DMS 273 (cell line): ENCODE results near the gene BBS9.
"Not testable (repeated sequence)": the region's sequence is repeated elsewhere in the genome, so short reads cannot be mapped to it uniquely, and the experiment has no call there.

Experiments used
- DNase-seq: peaks from one replicate; lab custom pipeline; 2025; ENCODE audit not compliant: unreplicated experiment; lab: John Stamatoyannopoulos, UW

The BBS9 gene

DNA sequence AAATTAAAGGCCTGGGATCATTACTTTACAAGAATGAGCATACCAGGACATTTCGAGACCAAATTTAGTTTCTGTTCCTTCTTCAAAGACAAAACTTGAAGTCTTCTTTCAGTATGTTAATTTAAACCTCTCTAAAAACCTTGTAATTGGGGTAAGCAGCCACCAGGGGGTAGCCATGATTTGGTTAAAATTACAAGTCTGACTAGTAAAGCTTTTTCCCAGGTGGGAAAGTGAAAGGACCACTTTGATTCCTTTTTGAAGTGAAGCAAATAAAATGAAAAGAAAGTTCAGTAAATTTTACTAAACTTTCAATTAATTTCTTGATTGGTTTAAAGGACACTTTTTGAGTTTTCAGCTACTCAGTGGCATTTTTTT, 294.3 kb downstream of the BBS9 start:
- peak; percentile 38 for DNase-seq

DNA sequence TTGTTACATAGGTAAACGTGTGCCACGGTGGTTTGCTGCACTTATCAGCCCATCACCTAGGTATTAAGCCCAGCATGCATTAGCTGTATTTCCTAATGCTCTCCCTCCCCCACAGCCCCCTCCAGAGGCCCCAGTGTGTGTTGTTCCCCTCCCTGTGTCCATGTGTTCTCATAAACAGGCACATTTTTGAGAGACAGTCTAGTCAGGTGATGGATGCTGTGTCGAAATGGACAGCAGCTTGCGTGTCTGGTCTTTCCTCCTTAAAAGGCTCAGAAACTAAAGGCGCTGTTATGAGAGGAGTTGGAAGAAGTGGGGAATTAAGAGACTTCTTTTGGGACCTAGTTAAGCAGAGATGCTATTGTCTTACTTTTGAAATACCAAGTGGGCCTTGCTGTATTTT, 296.0 kb downstream of the BBS9 start:
- DNase-seq = peak; percentile 9

- DNase-seq = no peak
Measured at GRCh38 chr7:33425929-33426678, 296.7 kb downstream of the BBS9 start.

DNA sequence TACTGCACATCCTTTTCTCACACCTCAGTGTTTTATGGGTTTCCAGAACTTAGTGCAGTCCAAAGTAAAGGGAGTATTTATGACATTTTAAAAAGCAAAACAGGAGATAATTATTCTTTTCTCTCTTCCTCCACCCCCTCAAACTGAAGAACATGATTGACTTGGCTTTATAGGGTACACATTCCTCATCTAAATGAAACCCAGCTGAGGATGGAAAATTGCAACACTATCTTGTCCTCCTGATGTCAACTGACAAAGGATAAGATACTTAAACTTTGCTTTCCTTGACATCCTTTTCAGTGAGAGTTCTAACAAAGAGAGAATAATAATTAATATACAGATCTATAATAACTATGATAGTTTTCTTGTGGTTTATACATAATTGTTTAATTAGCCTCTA, 299.1 kb downstream of the BBS9 start:
- DNase-seq = no peak

DNA sequence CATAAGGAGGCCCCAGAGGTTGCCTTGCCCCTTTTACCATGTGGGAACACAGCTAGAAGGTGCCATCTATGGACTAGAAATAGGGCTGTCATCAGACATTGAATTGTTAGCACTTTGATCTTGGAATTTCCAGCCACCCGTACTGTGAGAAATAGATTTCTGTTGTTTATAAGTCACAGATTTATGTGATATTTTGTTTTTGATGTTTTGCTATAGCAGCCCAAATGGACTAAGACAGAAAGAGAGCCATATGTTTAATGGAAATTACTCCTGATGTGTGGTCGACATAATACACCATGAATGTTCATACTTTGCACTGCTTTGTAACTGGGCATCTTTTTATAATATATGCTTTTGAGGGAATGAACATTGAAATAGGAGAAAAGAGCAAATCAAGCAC, 302.2 kb downstream of the BBS9 start:
- no peak for DNase-seq

DNA sequence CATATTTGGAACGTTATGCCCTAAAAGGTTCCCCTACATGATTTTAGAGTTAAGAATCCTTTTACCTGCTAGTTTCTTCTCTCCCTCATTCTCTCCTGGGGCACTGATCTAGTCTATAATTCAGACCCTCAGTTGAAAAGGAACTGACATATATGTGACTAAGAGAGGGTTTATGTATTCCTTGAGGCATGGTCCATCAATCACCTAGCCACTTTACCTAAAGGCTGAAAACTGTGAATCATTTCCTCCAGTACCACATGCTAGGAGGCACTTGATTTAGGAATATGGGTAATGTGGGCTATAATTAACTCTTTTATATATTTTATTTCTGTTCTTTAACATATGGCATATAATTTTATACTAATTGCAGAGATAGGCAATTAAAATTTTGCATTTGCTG, 303.5 kb downstream of the BBS9 start:
- DNase-seq = no peak

DNA sequence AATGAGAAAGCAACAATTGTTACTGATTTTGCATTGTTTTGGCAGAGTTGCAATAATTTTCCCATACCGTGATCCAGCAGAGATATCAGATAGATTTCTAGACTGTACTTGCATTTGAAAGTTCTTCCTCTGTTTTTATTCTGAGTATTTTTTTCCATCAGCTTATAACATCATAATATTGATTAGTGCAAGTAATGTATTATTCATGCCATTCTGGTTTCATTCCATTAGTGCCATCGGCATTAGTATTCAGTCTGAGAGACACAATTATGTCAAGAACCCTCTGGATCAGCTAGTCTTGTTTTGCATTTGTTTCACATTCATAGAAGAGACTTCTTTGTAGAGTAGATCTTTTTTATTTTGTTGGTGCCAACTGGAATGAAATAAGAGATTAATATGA, 304.0 kb downstream of the BBS9 start:
- no peak for DNase-seq

- peak; percentile 72 for DNase-seq
Measured at GRCh38 chr7:33444511-33444910, 315.1 kb downstream of the BBS9 start.

GRCh38 chr7:33446551-33446950, 317.2 kb downstream of the BBS9 start:
- DNase-seq = peak; percentile 35

DNA sequence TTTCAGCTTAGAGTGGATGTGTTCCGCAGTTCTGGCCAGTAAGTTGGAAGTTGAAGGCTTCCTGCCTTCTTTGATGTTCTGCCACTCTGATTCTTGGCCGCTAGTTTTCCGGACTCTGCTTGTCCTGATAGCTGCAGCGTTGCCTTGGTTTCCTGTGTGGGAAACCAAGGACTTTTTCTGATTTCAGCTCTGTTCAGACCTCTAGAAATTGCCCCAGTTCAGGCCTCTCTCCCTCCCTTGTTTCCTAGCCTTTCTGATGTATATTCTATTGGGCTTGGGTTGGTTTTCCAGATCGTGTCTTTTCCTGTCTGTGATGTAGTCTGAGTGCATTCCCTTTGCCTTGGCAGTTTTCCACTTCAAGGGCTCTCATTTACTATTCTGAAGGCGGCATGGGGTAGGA, 318.7 kb downstream of the BBS9 start:
- DNase-seq = peak; percentile 10

DNA sequence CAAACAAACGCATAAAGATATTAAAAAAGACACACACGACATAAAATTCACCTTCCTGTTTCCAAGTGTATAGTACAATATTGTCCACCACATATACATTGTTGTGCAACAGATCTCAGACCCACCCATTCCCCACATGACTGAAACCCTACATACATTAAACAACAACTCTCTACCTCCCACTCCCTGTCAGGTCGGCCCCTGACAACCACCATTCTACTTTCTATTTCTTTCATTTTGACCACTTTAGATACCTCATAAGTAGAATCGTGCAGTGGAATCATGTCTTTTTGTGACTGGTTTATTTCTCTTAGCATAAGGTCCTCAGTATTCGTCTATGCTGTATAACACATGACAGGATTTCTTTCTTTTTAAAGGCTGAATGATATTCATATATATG, 320.5 kb downstream of the BBS9 start:
- DNase-seq = no peak

DNA sequence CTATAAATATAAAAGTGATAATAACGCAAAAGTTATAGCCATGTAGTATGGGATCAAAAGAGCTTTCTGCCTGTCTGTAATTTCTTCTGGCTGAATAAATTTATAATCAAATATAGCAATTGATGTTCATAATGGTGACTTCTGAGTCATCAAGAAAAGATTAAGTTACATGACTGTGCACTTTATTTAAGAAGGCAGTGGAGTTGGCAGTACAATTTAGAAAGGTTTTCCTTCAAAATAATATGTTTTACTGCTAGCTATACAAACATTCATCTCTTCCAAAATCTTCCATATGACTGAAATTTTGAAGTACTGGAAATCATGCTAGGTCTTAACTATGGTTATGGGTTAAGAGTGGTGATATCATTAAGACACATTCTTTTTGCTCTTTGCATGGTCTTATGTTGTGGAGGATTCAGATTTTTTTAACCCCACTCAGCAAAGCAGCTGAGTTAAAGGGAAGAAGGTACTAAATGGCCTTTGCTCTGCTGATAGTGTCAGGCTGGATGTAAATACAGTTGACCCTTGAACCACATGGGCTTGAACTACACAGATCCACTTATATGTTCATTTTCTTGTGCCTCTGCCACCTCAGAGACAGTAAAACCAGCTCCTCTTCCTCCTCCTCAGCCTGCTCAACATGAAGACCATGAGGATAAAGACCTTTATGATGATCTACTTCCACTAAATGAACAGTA, 323.6 kb downstream of the BBS9 start:
- DNase-seq = no peak

GRCh38 chr7:33457039-33457438, 327.7 kb downstream of the BBS9 start:
- no peak for DNase-seq

- no peak for DNase-seq
Measured at GRCh38 chr7:33458581-33458980, 329.2 kb downstream of the BBS9 start.

DNA sequence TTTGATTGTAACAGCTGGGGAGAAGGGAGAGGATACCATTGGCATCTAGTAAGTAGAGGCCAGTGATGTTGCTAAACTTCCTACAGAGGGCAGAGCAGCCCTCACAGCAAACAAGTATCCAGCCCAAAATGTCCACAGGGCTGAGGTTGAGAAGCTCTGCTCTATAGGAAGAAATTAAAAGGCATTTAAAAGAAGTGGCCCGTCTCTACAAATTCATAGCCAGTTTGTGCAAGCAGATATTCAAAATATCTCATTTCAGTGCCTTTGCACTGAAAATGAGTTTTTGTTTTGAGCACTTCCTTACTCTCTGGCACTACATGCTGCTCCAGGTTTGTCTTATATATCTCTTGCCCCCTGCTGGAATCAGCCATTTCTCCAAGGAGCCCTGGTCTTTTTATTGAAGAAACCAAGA, 330.0 kb downstream of the BBS9 start:
- peak; percentile 82 for DNase-seq

GRCh38 chr7:33463131-33463530, 333.8 kb downstream of the BBS9 start:
- DNase-seq = no peak

- DNase-seq = no peak
Measured at GRCh38 chr7:33466203-33466602, 336.8 kb downstream of the BBS9 start.

GRCh38 chr7:33471636-33472242, 342.4 kb downstream of the BBS9 start:
- peak; percentile 16 for DNase-seq

- DNase-seq = no peak
Measured at GRCh38 chr7:33472348-33473025, 343.1 kb downstream of the BBS9 start.

DNA sequence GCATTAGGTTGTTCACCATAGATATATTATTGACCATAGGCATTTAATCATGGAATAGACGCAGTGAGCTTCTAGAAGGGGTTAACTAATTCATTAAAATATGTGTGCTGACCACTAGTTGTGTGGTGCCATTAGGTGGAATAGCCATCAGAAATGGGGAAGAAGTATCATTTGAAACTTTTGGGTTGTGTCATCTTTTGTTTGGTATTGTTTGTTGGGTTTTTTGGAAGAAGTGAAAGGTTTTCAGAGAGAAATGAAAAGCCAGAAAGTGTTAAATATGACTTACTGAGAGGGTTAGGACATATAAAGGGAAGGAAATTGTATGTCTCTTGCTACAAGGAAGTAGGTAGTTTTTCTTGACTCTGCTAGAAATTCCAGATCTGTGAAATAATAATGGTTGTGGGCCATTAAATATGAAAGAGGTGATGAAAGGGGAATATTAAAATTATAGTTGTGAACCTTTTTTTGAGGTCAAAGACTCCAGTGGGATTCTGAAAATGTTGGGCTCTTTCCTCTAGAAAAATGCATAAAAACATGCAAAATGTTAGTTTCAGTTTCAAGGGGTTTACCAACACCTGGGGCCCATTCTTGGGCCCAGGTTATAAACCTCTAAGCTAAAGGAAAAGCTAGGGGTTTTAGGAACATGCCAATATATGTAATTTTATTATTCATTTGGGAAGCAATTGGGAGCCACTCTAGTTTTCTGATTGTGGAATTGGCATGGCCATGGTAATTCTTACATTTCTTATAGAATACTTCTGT, 348.5 kb downstream of the BBS9 start:
- DNase-seq = no peak

GRCh38 chr7:33484476-33484875, 355.1 kb downstream of the BBS9 start:
- not testable (repeated sequence) for DNase-seq
